SK-N-SH treated with all-trans-retinoic acid at 6 μM for 48 hours (cell line): ENCODE results near the gene PLXNC1.

Source experiments
- ZFP3 ChIP-seq: fragments of 250-450 bp; sonication (Bioruptor Pico); IDR thresholded peaks from 2 replicates; pipeline ENCODE4 v1.5.0; 2020; ENCODE audit warnings: mild to moderate bottlenecking, moderate library complexity
- TF ChIP-seq, protein P1 (sequence below): fragments of 250-450 bp; sonication (Bioruptor Pico); IDR thresholded peaks from 2 replicates; pipeline ENCODE4 v1.8.0; 2020; ENCODE audit warnings: mild to moderate bottlenecking, moderate library complexity, borderline replicate concordance

DNA sequence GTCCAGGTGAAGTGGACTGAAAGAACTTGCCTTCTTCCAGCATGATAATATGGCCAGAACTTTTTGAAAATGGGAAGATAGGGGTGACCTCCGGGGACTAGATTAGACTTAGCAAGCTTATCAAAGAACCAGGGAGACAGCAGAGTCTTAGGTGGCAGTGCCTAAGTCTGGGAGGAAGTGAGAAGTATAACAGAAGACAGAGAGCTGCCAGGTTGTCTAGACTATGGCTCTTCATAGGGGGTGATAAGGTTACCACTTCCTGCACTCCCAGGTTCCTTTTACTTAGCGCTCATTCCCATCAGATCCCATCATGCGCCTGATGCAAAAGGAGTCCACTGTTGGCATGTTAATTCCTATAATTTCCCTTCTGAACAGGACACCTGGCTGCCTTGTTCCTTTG lies 69.9 kb downstream of the PLXNC1 start:
- TF ChIP-seq, protein P1, sequence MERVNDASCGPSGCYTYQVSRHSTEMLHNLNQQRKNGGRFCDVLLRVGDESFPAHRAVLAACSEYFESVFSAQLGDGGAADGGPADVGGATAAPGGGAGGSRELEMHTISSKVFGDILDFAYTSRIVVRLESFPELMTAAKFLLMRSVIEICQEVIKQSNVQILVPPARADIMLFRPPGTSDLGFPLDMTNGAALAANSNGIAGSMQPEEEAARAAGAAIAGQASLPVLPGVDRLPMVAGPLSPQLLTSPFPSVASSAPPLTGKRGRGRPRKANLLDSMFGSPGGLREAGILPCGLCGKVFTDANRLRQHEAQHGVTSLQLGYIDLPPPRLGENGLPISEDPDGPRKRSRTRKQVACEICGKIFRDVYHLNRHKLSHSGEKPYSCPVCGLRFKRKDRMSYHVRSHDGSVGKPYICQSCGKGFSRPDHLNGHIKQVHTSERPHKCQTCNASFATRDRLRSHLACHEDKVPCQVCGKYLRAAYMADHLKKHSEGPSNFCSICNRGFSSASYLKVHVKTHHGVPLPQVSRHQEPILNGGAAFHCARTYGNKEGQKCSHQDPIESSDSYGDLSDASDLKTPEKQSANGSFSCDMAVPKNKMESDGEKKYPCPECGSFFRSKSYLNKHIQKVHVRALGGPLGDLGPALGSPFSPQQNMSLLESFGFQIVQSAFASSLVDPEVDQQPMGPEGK (CRISPR knock-in tag) = no peak
- no peak for TF ChIP-seq ZFP3 (CRISPR knock-in tag)
